Retinal pigment epithelial cell (primary cell): ENCODE data around the gene TAF1B.

Experiments used
- DNase-seq: peaks from one replicate; pipeline ENCODE4 v3.0.0-alpha.2; 2010; ENCODE audit warnings: low read depth
- H3K4me3 ChIP-seq: 2 replicates; pipeline ENCODE4 v1.5.1; 2011; ENCODE audit warnings: mild to moderate bottlenecking, low read length, control low read depth, moderate library complexity
- TF ChIP-seq, protein P1 (sequence below): conservative IDR thresholded peaks from 2 replicates; pipeline ENCODE4 v1.5.1; 2011; ENCODE audit warnings: low read depth, low read length, control low read depth, inconsistent platforms

TAF1B gene

DNA sequence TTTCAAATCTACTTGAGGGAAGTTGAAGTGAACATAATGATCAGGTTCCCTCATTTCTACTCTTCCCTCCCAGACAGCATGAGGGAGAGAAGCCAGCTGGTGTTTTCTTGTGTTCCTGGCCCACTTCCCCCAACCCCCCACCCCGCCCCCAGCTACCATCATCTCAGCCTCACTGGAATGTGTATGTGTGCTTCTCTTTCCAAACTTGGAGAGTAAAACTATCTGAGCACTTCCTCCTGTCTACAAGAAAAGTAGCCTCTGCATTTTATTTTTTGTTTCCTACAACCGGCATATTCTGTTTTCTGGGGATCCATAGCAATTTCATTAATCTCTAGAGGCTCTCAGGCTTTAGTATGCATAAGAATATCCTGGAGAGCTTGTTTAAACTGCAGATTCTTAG lies 54.6 kb downstream of the TAF1B start:
- no peak overlapping the region for H3K4me3 ChIP-seq
- DNase-seq: no peak
- TF ChIP-seq, protein P1, sequence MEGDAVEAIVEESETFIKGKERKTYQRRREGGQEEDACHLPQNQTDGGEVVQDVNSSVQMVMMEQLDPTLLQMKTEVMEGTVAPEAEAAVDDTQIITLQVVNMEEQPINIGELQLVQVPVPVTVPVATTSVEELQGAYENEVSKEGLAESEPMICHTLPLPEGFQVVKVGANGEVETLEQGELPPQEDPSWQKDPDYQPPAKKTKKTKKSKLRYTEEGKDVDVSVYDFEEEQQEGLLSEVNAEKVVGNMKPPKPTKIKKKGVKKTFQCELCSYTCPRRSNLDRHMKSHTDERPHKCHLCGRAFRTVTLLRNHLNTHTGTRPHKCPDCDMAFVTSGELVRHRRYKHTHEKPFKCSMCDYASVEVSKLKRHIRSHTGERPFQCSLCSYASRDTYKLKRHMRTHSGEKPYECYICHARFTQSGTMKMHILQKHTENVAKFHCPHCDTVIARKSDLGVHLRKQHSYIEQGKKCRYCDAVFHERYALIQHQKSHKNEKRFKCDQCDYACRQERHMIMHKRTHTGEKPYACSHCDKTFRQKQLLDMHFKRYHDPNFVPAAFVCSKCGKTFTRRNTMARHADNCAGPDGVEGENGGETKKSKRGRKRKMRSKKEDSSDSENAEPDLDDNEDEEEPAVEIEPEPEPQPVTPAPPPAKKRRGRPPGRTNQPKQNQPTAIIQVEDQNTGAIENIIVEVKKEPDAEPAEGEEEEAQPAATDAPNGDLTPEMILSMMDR: no peak

DNA sequence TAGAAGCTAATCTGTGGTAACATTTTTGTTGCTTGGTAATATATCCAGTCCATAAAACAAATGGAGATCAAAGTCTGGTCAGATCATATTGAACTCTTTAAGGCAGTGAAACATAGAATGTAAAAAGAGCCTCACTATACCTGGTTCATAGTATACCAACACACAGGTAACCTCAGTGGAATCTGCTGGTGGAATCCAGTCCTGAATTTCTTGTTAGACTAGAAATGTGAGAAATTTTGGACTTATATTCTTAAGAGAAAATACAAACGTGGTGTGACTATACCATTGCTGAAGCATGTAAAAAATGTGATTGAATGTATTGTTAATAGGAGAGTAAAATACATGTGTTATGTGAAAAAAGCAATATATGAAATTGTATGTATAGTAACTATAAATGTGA lies 62.1 kb downstream of the TAF1B start:
- H3K4me3 ChIP-seq: no peak overlapping the region
- TF ChIP-seq, protein P1: no peak
- no peak for DNase-seq

DNA sequence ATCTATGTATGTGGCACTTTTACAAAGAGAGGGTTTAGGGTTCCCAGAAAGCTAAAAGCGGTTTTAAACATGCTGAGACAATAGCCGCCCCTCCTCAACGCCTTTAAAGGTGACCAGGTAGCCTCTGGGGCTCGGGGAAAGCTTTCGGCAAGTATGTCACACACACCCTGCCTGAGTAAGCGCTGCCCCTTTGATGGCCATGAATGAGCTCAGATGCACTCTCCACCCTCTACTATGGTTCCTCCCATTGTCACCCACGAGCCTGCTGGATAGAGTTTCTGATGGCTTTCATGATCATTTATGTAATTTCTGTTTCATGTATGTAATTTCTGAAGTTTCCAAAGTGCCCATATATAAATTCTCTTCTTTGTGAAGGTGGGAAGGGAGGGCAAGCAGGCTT lies 64.1 kb downstream of the TAF1B start:
- TF ChIP-seq, protein P1: no peak
- no peak overlapping the region for H3K4me3 ChIP-seq
- DNase-seq: no peak

DNA sequence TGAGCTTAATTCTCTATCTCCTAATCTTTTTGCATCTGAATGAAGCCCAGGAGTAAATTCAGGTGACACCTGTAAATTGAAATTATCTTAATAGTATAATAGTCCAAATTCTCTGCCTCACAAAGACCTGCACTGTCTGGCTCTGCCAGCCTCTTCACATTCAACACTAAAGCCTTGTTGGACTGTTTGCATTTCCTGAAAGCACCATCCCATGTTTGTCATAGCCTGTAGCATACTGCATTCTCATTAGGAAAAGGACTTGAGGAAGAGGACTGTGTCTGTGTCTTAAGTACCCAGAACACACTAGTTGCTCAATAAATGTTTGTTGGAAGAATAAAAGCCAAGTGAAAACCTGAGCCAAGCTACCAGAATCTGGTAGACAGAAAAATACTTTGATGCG lies 65.4 kb downstream of the TAF1B start:
- TF ChIP-seq, protein P1: no peak
- no peak overlapping the region for H3K4me3 ChIP-seq
- no peak for DNase-seq

DNA sequence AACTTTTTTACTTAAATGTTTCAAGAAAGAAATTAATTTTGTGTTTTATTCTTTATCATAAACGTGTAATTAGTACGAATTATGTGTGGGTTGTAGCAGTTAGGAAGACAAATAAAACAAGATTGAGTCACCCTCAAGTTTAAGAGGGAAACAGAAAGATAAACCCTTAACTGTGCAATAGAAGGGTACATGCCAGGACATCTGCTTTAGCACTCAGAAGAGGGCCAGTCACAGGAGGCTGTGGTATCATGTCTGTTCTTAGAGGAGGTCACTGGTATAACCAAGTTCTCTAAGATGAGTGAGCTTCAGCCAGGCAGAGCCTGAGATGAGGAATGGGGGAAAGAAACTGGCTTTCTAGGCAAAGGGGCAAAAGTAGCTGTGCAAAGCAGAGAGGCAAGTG lies 65.8 kb downstream of the TAF1B start:
- no peak overlapping the region for H3K4me3 ChIP-seq
- DNase-seq: no peak
- TF ChIP-seq, protein P1: no peak

DNA sequence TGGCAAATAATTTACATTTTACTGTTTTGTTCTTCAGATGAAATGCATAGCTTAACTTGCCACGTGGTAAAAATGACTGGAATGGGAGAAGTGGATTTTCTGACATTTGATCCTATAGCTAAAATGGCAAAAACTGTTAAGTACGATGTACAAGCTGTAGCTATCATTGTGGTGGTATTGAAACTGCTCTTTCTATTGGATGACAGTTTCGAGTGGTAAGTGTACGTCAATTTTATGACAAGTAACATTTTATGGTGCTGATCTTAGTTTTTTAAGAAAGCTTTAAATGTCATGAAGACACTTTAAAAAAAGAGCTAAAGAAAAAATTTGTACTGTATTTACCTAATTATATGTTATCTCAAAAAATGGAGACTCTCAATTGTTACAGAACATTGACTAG lies 67.4 kb downstream of the TAF1B start:
- TF ChIP-seq, protein P1: no peak
- no peak for DNase-seq
- no peak overlapping the region for H3K4me3 ChIP-seq

DNA sequence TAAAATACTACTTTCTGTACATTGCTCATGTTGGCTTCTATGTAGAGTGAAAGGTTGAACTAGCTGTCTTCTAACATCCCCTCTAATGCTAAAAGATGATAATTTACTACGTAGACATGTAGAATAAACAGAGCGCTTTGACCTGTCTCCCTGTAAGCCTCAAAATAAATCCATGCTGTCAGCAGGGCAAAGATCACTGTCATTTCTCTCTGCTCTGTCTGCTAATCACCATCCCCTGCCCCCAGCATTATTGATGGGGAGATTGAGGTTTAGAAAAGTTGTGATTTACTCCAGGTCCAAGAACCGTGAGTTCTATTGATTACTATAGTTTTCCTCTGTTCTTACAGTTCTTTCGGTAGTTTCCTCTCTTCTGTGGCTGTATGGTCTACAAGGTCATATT lies 69.2 kb downstream of the TAF1B start:
- H3K4me3 ChIP-seq: no peak overlapping the region
- DNase-seq: no peak
- TF ChIP-seq, protein P1: no peak
